Heart left ventricle (tissue), 13 donors: ENCODE results near the gene GIMAP1.

Experiments
- CTCF ChIP-seq, 12 donors: fragments of 200-600 bp; sonication (generic) in 4 of 12; IDR thresholded peaks; one replicate each; pipeline versions ENCODE4 v1.5.0 to v1.8.0; 2018 to 2022; ENCODE audit warnings: antibody characterized with exemption in 12 of 12, mild to moderate bottlenecking in 5 of 12
- POLR2A ChIP-seq, 2 donors: fragments of 450-650 bp; IDR thresholded peaks; one replicate each; pipeline ENCODE4 v1.6.1; 2017; ENCODE audit warnings: antibody characterized with exemption in 2 of 2, mild to moderate bottlenecking in 2 of 2, moderate library complexity in 2 of 2
- donor health status: ischemic (EF 13 %, LVEDD 7.1; RV severe dilation, severe dysfunction).
- donor health status: DM: no; HTN: yes; CAD: no.
- donor health status: DM: no; HTN: no; CAD: no.
- donor health status: ischemic (EF 25% LVEDD 6.9; RV normal size, moderate dysfunction).
- donor health status: ischemic (EF 25% LVEDD 5.7; RV mildly dilated, moderate dysfunction).
- donor health status: ischemic (EF 35%, LVEDD 5.7; RV mildly dilated, moderate dysfunction).
- donor health status: nonischemic (EF 11% LVEDD 7.7; RV severe dilation, severe dysfunction).
- donor health status: DM: yes; HTN: yes; CAD: no.
- donor health status: PGD.
- donor health status: ischemic (EF 29% LVEDD 5.4; RV normal size, mild dysfunction).
- donor health status: nonischemic (EF 23%, LVEDD 6.1; RV moderate dilation, normal function).

- no peak for TF ChIP-seq CTCF (IDR thresholded peaks at IDR 0.05)
- TF ChIP-seq POLR2A (IDR thresholded peaks at IDR 0.05), result no peak
Measured at GRCh38 chr7:150746921-150747320, 30.5 kb downstream of the GIMAP1 start.
